ENCODE results near the gene UNC93B1.
"Not testable (repeated sequence)": the region's sequence is repeated elsewhere in the genome, so short reads cannot be mapped to it uniquely, and the experiment has no call there.

UNC93B1 gene

DNA sequence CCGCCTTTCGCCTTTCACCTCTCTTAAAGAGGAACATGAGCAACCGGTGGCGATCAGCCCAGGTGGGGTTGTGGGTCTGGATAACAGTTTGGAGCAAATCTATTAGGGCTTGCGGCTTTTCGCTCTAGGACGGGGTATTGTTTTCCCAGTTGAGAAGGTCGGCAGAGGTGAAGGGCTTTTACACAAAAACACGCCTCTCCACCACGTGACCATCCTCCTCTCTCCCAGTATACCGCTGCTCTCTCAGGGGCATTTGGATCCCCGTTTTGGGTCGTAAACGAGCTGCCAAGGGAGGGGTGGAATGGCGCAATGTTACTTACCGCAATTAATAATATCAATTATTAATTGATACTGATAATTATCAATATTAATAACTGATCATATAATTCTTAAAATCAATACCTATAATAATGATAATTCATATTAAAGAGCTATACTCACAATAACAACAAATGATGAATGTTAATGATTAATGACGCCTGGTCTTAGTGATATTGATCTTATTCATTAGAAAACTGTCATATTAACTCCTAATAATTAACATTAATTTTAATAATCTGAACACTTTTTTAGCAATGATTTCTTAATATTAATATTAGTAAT is 21.5 kb downstream of the UNC93B1 start:
- not testable (repeated sequence) for DNase-seq

DNA sequence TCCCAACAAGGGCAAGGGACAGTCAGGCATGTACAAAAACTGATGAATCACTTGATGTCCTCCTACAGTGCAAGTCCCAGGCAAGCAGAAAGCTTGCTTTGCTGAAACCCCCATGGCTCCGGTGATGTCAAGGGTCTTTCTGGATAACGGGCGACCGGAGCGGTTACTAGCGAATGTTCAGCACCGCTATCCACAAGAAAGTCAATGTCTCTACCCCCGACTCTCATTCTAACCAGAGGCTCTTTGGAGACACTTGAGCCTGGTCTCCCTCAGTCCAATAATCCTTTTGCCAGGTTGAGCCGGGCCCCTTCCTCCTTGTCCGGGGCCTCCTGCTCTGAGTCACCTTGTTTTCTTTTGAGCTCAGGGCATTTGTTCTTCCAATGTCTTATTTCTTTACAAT is 22.7 kb downstream of the UNC93B1 start:
- not testable (repeated sequence) for DNase-seq

DNA sequence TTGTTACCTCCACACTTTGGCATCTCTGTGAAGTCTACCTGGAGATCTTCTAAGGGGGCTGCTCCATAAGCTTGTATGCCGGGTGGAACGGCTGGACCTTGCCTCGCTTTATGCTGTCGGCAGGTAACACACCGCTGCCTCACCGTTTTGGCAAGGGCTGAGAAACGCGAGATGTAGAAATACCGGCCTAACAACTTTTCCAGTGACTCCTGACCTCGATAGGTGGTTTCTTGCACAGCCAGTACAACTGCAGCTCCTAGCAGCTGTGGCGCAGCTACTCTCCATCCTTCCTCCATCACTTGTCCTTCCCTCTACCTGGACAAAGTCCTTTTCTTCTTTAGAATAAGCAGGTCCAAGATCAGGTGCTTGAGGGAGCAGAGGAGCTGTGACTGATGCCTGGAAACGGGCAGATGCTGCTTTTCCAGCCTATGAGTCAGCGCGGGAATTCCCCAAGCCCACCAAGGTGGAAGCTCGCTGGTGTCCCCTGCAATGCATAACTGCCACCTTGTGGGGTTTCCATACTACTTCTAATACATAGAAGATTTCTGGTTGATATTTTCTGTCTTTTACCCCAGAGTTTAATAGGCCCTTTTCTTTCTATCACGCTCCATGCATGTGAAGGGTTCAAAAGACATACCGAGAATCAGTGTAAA is 25.0 kb downstream of the UNC93B1 start:
- DNase-seq, result not testable (repeated sequence)

DNA sequence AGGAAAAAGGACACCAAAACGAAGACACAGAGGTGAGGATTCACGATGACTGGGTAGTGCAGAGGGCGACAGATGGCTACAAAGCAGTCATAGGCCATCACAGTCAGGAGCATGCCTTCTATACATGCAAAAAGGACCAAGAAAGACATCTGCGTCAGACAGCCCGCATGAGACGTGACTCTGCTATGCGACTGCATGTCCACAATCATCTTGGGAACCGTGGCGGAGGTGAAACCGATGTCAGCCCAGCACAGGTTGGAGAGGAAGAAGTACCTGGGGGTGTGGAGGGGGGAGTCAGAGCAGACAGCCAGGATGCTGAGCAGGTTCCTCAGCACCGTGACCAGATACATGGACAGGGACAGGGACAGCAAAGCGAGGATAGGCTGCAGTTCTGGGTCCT is 29.2 kb downstream of the UNC93B1 start:
- DNase-seq, result not testable (repeated sequence)

DNA sequence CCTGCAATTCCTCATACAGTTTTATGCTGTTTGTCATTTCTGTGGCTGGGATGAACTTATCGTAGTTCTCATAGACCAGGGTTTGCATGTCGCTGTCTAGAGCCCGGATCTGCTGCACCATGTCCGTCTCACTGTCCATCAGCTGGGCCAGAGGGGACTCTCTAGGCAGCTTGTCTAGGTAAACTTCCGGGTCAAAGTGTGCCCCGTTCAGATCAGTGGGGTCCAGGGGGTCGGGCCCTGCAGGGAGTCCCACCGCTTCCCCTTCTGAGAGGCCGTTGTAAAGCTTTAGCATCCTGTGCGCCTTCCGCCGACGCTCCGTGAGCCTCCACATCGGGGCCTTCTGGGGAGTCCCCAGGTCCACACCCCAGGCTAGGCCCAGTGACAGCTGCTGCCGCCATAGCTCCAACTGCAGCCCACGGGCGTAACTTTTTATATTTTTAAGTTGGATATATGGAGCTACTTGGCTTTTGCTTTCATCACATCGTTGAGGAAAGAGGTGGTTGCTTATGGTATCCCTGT is 38.0 kb downstream of the UNC93B1 start:
- DNase-seq, result not testable (repeated sequence)

DNA sequence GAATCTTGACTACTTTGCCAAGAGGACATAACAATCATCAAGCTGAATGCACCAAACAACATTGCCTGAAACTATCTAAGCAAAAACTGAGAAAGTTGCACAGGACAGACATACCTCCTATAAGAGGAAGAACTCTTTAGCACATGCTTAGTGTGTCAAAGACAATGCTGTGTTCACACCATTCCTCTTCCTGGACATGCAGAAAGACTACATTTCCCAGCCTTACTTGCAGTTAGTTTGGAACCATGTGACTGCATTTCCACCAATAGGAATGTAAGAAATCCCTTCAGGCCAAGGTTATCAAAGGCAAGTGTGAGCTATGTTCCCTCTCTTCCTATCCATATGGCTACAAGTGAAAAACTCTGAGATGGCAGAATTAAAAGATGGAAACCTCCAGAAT is 39.2 kb downstream of the UNC93B1 start:
- DNase-seq, result not testable (repeated sequence)

DNA sequence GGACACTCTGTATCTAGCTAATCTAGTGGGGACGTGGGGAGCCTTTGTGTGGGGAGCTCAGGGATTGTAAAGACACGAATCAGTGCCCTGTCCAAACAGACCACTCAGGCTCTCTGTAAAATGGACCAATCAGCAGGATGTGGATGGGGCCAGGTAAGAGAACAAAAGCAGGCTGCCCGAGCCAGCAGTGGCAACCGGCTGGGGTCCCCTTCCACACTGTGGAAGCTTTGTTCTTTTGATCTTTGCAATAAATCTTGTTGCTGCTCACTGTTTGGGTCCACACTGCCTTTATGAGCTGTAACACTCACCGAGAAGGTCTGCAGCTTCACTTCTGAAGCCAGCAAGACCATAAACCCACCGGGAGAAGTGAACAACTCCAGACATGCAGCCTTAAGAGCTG is 40.0 kb downstream of the UNC93B1 start:
- DNase-seq, result not testable (repeated sequence)

DNA sequence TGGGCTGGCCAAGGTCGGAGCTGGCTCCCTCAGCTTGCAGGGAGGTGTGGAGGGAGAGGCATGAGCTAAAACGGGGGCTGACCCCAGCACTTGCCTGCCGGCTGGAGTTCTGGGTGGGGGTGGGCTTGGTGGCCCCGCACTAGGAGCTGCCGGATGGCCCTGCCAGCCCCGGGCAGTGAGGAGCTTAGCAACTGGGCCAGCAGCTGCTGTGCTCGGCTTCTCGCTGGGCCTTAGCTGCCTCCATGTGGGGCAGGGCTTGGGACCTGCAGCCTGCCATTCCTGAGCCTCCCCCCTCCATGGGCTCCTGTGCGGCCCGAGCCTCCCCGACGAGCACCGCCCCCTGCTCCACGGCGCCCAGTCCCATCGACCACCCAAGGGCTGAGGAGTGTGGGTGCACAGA is 40.7 kb downstream of the UNC93B1 start:
- DNase-seq, result not testable (repeated sequence)

DNA sequence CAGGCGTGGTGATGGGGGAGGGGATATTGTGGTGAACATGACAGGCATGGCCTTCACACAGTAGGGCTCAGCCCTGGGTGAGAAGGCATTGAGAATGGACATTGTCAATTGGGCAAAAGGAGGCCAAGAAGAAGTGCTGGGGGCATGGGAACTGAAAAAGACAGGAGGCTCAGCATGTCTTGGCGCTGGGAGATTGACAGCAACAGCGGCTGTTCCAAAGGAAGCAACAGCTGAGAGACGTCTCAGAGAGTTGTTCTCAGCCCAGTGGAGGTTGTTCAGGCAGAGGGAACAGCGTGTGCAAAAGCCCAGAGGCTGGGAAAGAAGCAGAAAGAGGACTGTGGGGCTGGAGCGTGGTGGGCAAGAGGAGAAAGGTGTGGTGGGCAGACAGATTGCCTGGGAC is 47.7 kb downstream of the UNC93B1 start:
- DNase-seq, result not testable (repeated sequence)

DNA sequence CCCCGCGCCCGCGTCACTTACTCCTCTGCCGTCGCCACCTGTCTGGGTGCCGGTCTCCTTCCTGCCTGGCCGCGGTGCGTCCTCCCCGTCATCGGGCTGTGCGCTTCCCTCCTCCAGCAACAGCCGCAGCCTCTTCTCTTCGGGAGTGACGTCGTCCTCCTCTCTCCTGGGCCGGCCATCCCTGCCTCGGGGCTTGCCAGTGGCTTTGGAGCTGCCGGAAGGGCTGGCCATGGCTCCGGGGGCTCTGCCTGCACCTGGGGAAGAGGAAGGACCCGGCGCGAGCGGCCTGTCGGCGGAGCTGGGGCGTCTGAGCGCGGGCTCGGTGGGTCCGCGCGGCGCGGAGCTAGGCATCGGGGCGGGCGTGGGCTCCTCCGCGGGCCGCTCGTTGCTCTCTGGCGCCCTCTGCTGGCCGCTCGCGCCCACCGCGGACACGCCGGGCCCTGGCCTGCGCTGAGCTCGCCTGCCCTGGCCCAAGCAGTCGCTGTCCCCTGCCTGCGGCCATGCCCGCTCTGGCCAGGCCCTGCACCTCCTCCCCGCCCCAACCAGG is 48.4 kb downstream of the UNC93B1 start:
- DNase-seq, result peak; percentile 39

DNA sequence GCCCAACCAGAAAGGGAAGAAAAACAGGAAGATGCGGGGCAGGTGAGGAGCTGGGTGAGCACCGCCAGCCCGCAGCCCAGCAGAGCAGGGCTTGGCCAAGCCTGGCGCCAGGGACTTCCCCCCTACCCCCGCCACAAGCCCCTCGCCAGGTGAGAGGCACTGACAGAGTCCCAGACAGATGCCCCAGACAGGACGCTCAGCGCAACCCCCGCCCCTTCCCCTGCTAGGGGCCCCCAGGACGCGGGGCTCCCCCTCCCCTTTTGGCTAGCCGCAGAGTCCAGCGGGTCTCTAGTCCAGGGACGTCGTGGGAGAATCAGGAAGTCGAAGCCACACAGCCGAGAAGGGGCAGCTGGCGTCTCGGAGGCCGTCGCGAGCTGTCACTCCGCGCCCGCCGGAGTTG is 48.9 kb downstream of the UNC93B1 start:
- DNase-seq, result not testable (repeated sequence)

DNA sequence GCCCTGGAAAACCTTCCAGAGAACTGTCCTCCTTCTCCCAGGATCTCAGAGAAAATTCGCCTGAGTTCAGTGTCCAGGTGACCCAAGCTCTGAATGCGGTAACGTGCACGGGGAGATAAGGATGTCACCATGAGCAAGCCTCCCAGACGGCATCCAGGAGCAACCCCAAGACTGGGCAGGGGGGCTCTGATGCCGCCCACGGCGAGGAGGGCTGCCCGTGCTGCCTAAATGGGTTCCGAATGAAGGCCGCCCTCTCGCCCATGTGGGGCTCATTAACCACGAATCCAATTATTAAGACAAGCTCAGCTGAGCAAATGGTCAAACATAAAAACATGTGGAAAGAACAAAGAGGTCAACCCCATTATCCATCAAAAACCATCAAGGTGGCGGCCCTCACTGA is 49.6 kb downstream of the UNC93B1 start:
- not testable (repeated sequence) for DNase-seq

DNA sequence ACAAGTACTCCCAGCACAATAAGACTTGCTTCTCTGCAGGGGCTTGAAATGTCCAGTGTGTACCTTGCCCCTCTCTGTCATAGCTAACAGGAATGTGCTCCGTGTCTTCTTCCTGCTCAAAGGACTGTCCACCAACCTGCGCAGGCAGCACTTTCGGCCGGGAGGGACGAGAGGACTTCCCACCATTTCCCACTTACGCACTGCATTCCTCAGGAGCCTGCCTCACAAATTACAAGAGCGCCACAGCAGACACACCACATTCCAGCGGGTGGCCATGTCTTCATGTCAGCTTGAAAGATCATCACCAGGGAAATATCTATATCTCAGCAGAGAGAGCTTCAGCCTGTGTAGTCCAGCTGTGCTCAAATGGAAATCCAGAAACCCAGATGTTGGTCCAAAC is 53.2 kb downstream of the UNC93B1 start:
- DNase-seq, result not testable (repeated sequence)

DNA sequence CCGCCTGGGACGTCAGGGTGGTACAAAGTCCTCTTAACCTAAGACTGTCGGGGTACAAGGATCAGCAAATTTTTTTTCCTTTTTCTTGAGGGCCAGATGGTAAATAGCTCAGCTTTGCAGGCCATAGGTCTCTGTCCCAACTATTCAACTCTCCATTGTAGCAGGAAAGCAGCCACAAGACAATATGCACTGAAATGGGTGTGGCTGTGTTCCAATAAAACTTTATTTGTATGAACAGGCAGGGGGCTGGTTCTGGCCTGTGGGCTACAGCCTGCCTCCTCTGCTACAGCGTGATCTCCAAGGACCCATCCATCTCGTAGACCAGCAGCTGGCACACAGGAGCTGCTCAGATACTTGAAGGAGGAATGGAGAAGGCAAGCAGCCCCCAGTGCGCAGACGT is 56.1 kb downstream of the UNC93B1 start:
- not testable (repeated sequence) for DNase-seq

DNA sequence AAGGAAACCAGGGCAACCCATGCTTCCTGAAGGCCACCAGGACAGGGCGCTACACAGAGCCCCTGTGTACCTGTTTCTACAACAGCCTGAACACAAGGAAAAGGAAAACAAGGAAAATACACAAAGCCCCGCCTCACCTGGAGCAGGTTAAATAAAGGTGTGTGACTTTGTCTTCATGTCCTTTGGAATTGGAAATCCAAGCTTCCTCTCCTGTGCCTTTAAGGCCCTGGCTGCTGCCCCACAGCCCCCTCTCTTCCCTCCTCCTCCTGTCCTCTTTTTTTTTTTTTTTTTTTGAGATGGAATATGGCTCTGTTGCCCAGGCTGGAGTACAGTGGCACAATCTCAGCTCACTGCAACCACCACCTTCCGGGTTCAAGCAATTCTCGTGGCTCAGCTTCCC is 57.5 kb downstream of the UNC93B1 start:
- DNase-seq, result not testable (repeated sequence)

DNA sequence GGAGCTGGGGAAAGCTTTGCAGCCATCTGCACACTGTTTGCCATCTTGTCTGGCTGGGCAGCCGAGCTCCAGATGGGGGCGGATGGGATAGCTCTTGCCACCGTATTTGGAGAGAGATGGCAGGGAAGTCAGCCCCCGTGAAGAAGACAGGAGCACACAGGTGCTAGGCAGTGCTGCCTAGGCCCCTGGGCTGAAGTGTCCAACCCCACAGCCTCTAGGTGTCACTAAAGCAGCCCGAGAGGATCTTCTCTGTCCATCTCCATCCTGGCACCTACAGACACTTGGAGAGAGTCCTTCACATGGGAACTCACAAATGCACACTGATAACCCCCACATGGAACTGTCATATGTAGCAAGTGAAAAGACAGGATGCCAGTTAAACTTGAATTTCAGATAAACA is 60.5 kb downstream of the UNC93B1 start:
- DNase-seq, result not testable (repeated sequence)

All from NCI-H1105 (cell line).